SK-N-SH (cell line): ENCODE data around the gene ZMYND19.
"Not testable (repeated sequence)": the region's sequence is repeated elsewhere in the genome, so short reads cannot be mapped to it uniquely, and the experiment has no call there.

Experiments
- RFX5 ChIP-seq: IDR thresholded peaks from 2 replicates; pipeline ENCODE4 v1.6.1; 2012; ENCODE audit warnings: mild to moderate bottlenecking, improper control_type of control experiment, low read length
- TAF1 ChIP-seq: IDR thresholded peaks from 2 replicates; pipeline ENCODE4 v1.6.1; 2012; ENCODE audit warnings: low read depth, mild to moderate bottlenecking, low read length, moderate library complexity, borderline replicate concordance
- TF ChIP-seq, protein P1 (sequence below): fragments of 200-600 bp; sonication (generic); IDR thresholded peaks from 2 replicates; pipeline ENCODE4 v1.6.1; 2017; ENCODE audit warnings: antibody characterized with exemption, mild to moderate bottlenecking, moderate library complexity

DNA sequence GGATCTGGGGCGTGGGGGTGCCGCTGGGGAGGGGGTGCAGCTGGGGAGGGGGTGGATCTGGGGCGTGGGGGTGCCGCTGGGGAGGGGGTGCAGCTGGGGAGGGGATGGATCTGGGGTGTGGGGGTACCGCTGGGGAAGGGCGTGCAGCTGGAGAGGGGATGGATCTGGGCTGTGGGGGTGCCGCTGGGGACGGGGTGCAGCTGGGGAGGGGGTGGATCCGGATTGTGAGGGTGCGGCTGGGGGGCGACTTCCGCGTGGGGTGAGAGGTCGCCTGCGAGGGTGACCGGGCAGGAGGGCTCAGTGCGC is 39.4 kb downstream of the ZMYND19 start:
- TF ChIP-seq RFX5, TAF1: not testable (repeated sequence)
- TF ChIP-seq, protein P1, sequence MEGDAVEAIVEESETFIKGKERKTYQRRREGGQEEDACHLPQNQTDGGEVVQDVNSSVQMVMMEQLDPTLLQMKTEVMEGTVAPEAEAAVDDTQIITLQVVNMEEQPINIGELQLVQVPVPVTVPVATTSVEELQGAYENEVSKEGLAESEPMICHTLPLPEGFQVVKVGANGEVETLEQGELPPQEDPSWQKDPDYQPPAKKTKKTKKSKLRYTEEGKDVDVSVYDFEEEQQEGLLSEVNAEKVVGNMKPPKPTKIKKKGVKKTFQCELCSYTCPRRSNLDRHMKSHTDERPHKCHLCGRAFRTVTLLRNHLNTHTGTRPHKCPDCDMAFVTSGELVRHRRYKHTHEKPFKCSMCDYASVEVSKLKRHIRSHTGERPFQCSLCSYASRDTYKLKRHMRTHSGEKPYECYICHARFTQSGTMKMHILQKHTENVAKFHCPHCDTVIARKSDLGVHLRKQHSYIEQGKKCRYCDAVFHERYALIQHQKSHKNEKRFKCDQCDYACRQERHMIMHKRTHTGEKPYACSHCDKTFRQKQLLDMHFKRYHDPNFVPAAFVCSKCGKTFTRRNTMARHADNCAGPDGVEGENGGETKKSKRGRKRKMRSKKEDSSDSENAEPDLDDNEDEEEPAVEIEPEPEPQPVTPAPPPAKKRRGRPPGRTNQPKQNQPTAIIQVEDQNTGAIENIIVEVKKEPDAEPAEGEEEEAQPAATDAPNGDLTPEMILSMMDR: not testable (repeated sequence)
